Hepatocyte (in vitro differentiated cells): Measurements from ENCODE around the gene DPYD.

Experiments used
- EZH2 ChIP-seq: fragments of 200-600 bp; sonication (generic); IDR thresholded peaks from 2 replicates; pipeline ENCODE4 v1.6.1; 2016; ENCODE audit warnings: antibody characterized with exemption, mild to moderate bottlenecking, borderline replicate concordance
- EZH2phosphoT487 ChIP-seq: fragments of 200-600 bp; sonication (generic); IDR thresholded peaks from one replicate; pipeline ENCODE4 v1.6.1; 2018; ENCODE audit warnings: antibody characterized with exemption, mild to moderate bottlenecking, low read depth, moderate library complexity; ENCODE audit not compliant: unreplicated experiment, severe bottlenecking
- TF ChIP-seq, protein P1 (sequence below): fragments of 200-600 bp; sonication (generic); IDR thresholded peaks from 2 replicates; pipeline ENCODE4 v1.5.1; 2016; ENCODE audit warnings: antibody characterized with exemption, mild to moderate bottlenecking; ENCODE audit not compliant: poor library complexity

DNA sequence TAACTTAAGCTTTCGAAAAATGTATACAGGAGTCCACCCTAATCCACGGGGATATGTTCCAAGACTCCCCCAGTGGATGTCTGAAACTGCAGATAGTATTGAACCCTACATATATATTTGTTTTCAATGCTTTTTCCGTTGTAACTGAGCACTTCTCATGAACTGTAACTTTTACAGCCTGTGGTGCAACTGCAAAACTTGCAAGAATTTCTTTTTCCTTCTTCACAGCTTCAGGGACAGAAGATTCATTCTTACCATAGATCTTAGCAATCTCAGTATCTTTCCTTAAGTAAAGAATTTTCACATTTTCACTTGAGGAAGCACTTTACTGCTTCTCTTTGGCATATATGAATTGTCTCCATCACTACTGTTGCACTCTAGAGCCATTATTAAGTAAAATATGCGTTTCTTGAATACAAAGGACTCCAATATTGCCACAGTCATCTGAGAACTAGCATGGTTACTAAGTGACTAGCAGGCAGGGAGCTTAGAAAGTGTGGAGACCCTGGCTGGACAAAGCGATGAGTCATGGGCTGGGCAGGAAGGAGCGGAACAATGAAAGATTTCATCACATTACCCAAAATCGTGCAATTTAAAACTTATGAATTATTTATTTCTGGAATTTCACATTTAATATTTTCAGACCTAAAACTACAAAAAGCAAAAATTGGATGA is 14.1 kb downstream of the DPYD start:
- TF ChIP-seq, protein P1, sequence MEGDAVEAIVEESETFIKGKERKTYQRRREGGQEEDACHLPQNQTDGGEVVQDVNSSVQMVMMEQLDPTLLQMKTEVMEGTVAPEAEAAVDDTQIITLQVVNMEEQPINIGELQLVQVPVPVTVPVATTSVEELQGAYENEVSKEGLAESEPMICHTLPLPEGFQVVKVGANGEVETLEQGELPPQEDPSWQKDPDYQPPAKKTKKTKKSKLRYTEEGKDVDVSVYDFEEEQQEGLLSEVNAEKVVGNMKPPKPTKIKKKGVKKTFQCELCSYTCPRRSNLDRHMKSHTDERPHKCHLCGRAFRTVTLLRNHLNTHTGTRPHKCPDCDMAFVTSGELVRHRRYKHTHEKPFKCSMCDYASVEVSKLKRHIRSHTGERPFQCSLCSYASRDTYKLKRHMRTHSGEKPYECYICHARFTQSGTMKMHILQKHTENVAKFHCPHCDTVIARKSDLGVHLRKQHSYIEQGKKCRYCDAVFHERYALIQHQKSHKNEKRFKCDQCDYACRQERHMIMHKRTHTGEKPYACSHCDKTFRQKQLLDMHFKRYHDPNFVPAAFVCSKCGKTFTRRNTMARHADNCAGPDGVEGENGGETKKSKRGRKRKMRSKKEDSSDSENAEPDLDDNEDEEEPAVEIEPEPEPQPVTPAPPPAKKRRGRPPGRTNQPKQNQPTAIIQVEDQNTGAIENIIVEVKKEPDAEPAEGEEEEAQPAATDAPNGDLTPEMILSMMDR = no peak
- TF ChIP-seq EZH2phosphoT487 (no peak), EZH2 (no peak)
